ENCODE measurements around the gene TRIM7.

The TRIM7 gene

GRCh38 chr5:181188700-181189362 is 16.2 kb downstream of the TRIM7 start:
- no peak for TF ChIP-seq CTCF (IDR thresholded peaks at IDR 0.05; ENCODE audit: low read depth, low read length, missing control alignments)
- peak; percentile 50 for DNase-seq (ENCODE audit: low read depth)
- in situ Hi-C loops (cut with HindIII; ENCODE audit: low sequenced_read_pairs), result no loop called here
- peak overlapping the region; percentile 88 for H3K4me3 ChIP-seq (ENCODE audit: low read depth, low read length)

GRCh38 chr5:181187500-181188213 is 17.3 kb downstream of the TRIM7 start:
- peak; percentile 46 for DNase-seq (ENCODE audit: low read depth)
- in situ Hi-C loops (cut with HindIII; ENCODE audit: low sequenced_read_pairs), result no loop called here
- TF ChIP-seq CTCF (IDR thresholded peaks at IDR 0.05; ENCODE audit: low read depth, low read length, missing control alignments), result peak; percentile 18

GRCh38 chr5:181186986-181187499 is 18.0 kb downstream of the TRIM7 start:
- H3K4me3 ChIP-seq (ENCODE audit: low read depth, low read length), result no peak overlapping the region
- no peak for TF ChIP-seq CTCF (IDR thresholded peaks at IDR 0.05; ENCODE audit: low read depth, low read length, missing control alignments)
- no peak for DNase-seq (ENCODE audit: low read depth)
- in situ Hi-C loops (cut with HindIII; ENCODE audit: low sequenced_read_pairs), result no loop called here

More at GRCh38 chr5:181187500-181188213, 17.3 kb downstream of the TRIM7 start:
- H3K4me3 ChIP-seq (ENCODE audit: low read depth, low read length), result peak overlapping the region; percentile 88

- no peak for DNase-seq (ENCODE audit: low read depth)
- in situ Hi-C loops (cut with HindIII; ENCODE audit: low sequenced_read_pairs), result no loop called here
- no peak for TF ChIP-seq CTCF (IDR thresholded peaks at IDR 0.05; ENCODE audit: low read depth, low read length, missing control alignments)
- H3K4me3 ChIP-seq (ENCODE audit: low read depth, low read length), result no peak overlapping the region
These were observed 19.0 kb downstream of the TRIM7 start for GRCh38 chr5:181186022-181186421.

GRCh38 chr5:181185560-181185959 is 19.4 kb downstream of the TRIM7 start:
- DNase-seq (ENCODE audit: low read depth), result no peak
- TF ChIP-seq CTCF (IDR thresholded peaks at IDR 0.05; ENCODE audit: low read depth, low read length, missing control alignments), result no peak
- no peak overlapping the region for H3K4me3 ChIP-seq (ENCODE audit: low read depth, low read length)
- in situ Hi-C loops (cut with HindIII; ENCODE audit: low sequenced_read_pairs), result no loop called here

GRCh38 chr5:181184845-181185216 is 20.2 kb downstream of the TRIM7 start:
- in situ Hi-C loops (cut with HindIII; ENCODE audit: low sequenced_read_pairs), result no loop called here
- TF ChIP-seq CTCF (IDR thresholded peaks at IDR 0.05; ENCODE audit: low read depth, low read length, missing control alignments), result no peak
- DNase-seq (ENCODE audit: low read depth), result no peak
- peak overlapping the region; percentile 46 for H3K4me3 ChIP-seq (ENCODE audit: low read depth, low read length)
